Esophagus squamous epithelium (tissue), 4 donors: ENCODE data around the gene ARHGAP8.

Experiments
- POLR2A ChIP-seq, 4 donors: fragments of 450-650 bp; IDR thresholded peaks; one replicate each; pipeline ENCODE4 v1.6.1; 2017; ENCODE audit warnings: antibody characterized with exemption in 4 of 4, mild to moderate bottlenecking in 4 of 4, moderate library complexity in 3 of 4
- TF ChIP-seq, protein P1 (sequence below), 6 experiments: fragments of 450-650 bp in 4 of 6; fragments of 200-600 bp in 2 of 6; sonication (generic) in 2 of 6; IDR thresholded peaks; one replicate each; pipeline ENCODE4 v1.5.1; 2016 to 2019; ENCODE audit warnings: antibody characterized with exemption in 6 of 6, mild to moderate bottlenecking in 4 of 6, moderate library complexity in 4 of 6

DNA sequence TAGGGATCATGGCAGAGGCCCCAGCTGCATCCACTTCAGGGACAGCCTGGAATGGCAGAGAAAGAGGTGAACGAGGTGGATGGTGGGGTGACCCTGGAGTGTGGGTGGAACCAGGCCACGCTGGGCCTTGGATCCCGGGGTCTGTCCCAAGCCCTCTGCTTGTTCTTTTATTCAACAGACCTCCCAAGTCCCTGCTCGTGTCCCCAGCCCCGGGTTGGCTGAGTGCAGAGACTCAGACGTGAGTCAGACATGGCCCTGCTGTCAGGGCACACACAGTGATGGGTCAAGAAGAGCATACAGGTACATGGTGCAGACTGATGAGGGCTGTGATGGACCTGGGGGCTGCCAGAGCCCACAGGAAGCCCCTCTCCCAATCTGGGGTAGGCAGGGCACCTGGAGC lies 6.6 kb downstream of the ARHGAP8 start:
- TF ChIP-seq, protein P1, sequence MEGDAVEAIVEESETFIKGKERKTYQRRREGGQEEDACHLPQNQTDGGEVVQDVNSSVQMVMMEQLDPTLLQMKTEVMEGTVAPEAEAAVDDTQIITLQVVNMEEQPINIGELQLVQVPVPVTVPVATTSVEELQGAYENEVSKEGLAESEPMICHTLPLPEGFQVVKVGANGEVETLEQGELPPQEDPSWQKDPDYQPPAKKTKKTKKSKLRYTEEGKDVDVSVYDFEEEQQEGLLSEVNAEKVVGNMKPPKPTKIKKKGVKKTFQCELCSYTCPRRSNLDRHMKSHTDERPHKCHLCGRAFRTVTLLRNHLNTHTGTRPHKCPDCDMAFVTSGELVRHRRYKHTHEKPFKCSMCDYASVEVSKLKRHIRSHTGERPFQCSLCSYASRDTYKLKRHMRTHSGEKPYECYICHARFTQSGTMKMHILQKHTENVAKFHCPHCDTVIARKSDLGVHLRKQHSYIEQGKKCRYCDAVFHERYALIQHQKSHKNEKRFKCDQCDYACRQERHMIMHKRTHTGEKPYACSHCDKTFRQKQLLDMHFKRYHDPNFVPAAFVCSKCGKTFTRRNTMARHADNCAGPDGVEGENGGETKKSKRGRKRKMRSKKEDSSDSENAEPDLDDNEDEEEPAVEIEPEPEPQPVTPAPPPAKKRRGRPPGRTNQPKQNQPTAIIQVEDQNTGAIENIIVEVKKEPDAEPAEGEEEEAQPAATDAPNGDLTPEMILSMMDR (IDR thresholded peaks at IDR 0.05): no peak
- no peak for TF ChIP-seq POLR2A (IDR thresholded peaks at IDR 0.05)
